Measurements from ENCODE around the gene PHRF1.

Gene PHRF1

DNA sequence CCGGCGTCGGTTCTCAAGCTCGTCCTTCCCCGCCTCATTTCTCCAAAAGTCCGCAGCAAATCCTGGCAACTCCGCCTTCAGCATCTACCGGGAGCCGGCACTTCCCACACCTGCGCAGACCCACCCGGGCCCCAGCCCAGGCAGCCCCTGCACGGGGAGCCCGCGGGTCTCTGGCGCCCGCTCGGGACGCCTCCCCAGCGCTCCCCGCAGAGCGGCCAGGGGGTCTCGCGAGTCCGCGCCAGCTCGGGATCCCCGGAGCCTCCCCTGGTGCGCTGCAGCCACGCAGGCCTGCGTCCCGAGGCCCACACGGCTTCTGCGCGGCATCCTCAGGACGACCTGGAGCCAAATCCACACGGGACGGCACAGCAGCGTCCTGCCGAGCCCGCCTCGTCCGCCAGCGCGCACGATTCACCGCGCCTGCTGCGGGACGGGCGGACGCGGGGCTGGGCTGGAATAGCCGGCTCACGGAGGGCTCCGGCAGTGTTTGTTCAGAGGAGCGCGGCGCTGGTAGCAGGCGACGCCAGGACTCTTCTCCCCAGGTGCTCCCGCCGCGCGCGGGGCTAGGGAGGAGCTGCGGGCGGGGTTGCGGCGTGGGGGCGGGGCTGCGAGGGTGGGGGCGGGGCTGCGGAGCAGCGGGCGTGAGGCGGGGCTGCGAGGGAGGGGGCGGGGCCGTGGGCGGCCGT is 816 bp upstream of the PHRF1 start:
- no peak for DNase-seq

DNA sequence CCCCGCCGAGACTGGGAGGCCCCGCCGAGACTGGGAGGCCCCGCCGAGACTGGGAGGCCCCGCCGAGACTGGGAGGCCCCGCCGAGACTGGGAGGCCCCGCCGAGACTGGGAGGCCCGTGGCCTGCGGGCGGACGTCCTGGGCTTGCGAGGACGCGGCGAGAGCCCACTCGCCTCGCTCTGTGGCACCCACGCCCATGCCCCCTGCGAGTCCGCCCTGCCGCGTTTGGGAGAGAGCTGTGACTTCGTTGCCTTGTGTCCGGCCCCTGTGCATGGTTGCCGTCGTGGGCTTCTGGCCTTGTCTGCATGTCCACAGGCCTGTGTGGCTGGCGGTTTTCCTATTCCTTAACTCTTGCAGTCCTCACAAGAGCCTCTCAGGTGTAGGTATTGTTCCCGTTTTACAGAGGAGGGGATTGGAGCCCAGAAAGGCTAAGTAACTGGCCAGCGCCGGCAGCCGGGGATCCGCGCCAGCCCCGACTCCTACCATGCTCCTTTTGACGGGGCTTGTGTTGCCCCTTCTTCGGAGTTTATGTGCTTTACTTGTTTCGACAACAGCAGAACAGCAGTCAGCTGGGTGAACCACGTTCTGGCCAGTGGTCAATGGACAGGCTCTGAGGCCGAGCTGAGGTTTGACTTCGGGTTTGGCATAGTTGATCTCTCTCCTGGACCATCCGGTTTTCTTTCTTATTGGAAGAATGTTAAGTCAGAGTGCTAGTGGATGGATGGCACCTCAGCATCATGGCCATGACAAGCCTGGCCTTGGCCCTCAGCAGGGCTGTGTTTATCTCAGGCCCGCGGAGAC is 741 bp downstream of the PHRF1 start:
- DNase-seq: no peak

DNA sequence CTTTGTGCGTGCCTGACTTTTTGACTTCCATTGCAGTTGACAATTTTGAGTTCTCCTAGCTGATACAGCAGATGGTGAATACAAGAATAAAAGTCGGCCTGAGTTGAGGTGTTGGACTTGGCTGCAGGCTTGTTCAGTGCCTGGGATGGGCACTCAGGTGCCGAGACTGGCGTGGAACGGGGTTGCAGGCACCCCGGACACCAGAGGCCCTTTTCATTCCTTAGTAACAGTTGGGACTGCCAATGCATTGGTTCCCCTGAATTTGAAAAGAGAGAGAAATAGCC is 1.3 kb downstream of the PHRF1 start:
- no peak for DNase-seq

- DNase-seq: no peak
These were observed 2.2 kb downstream of the PHRF1 start for GRCh38 chr11:578276-579035.

DNA sequence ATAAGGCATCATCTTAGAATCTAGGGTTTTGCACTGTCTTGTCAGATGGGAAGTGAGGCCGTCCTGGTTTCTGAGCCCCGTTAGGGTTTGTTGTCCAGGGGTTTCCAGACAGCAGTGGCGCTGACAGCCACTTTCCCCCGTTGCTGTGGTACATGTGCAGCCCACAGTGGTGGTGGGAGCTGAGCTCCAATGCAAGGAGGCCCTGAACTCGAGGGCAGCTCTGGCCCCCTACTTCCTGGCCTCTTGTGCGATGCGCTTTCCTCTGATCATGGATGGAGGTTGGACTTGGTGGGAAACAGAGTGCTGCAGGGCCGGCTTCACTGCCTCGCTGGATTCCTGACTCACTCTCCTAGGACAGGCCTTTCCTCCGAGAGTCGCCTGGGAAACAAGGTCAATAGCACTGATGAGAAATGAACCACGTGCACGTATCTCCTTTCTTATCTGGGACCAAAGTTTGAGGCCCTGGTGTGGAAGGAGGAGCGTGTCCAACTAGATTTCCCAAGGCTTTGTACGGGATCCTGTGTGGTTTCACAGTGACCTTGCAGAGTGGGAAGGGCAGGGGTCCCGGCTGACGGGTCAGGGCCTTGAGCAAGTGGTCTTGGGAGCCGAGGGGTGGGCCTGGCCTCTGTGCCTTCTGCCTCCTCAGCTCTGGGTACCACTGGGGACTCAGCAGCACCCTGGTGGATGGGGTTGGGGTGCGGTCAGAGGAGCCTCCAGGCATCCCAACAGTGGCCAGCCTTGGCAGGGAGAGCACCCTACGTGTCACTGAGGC is 3.7 kb downstream of the PHRF1 start:
- no peak for DNase-seq

DNA sequence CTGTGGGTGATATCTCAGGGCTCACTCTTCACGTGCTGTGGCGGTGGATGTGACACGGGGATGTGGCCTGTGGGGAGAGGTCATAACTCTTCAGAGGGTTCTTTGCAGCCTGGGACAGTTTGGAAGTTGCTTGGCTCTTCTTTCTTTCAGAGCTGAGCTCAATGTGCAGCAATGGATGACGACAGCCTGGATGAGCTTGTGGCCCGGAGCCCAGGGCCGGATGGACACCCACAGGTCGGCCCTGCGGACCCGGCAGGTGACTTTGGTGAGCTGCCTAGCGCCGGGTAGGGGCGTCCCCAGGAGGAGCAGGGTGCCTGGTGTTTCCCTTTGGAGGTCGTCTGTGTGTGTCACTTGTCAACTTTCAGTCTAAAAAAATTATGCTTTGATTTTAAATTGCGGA is 5.1 kb downstream of the PHRF1 start:
- no peak for DNase-seq

DNA sequence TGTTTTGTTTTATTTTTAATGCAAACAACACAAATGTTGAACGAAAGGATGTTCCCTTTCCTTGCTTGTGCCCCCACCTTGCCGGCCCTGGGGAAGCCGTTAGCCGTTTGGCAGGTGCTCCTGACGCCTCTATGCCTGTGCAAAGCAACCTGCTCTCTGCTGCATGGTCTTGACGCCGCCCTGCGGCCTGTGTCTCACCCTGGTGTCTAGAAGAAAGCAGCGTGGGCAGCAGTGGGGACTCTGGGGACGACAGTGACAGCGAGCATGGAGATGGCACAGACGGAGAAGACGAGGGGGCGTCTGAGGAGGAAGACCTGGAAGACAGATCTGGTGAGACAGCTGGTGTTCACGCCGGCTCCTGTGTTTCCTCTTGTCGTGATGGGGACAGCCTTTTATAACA is 5.5 kb downstream of the PHRF1 start:
- no peak for DNase-seq

DNA sequence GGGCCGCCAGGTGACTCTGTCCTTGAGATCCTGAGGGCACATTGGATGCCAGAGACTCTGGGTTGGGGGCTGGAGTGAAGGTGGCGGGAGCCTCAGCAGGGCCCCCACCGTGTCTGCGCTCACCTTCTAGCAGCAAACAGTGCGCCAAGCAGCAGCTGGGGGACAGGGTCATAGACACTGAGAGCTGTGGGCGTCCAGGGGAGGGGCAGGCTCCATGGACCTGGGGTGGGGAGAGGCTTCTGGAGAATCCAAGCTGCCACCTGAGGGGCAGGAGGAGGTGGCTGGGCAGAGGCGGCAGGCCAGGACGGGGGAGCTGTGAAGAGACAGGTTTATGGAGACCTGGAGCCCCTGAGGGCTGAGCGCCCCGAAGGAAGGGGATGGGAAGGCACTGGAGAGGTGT is 8.0 kb downstream of the PHRF1 start:
- no peak for DNase-seq

GRCh38 chr11:586376-587316 is 10.4 kb downstream of the PHRF1 start:
- no peak for DNase-seq

DNA sequence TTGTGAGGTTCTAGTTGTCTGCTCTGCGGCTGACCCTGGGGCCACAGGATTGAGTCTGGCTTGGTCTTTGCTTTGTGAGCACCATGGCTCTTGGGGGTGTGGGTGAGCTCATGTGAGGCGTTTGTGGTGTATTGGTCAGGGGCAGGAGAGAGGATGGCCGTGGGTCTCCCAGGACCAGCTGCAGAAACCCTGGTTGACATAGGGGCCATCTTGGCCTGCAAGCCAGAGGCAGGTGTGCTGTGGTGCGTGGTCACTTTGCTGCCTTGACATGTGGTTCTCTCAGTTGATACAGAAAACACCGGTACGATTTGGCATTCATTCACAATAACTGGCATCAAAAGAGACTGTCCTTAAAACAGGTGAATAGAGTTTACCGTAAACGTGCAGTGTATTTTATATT is 11.3 kb downstream of the PHRF1 start:
- DNase-seq: no peak

GRCh38 chr11:587978-588380 is 11.7 kb downstream of the PHRF1 start:
- DNase-seq: no peak

DNA sequence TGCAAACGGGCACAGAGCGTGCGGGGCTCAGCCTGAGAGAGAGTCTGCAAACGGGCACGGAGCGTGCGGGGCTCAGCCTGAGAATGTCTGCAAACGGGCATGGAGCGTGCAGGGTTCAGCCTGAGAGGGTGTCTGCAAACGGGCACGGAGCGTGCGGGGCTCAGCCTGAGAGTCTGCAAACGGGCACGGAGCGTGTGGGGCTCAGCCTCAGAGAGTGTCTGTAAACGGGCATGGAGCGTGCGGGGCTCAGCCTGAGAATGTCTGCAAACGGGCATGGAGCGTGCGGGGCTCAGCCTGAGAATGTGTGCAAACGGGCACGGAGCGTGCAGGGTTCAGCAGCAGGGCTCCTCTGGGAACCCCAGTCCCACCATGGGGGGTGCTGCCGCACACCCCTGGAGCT is 13.5 kb downstream of the PHRF1 start:
- DNase-seq: no peak

- DNase-seq: no peak
These were observed 14.7 kb downstream of the PHRF1 start for GRCh38 chr11:590997-591396.

- no peak for DNase-seq
These were observed 16.2 kb downstream of the PHRF1 start for GRCh38 chr11:592501-592900.

GRCh38 chr11:592918-593317 is 16.6 kb downstream of the PHRF1 start:
- DNase-seq: no peak

DNA sequence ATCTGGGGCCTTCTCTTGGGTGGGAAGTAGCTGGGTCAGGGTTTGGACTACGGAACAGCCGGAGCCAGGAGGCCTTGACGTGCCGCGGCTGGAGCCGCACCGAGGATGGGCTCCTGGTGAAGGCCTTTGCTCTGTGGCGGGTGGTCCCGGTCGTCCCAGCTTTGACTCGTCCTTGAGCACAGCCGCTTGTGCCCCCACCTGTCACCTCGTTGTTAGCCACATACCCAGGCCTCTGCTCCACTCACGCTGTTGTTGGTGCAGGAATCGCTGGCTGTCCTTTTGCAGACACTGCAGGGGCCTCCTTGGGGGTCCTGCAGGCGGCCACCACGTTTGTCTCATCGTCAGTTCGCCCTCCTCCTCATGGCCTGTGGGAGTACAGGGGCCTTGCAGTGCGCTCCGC is 17.1 kb downstream of the PHRF1 start:
- DNase-seq: no peak

DNA sequence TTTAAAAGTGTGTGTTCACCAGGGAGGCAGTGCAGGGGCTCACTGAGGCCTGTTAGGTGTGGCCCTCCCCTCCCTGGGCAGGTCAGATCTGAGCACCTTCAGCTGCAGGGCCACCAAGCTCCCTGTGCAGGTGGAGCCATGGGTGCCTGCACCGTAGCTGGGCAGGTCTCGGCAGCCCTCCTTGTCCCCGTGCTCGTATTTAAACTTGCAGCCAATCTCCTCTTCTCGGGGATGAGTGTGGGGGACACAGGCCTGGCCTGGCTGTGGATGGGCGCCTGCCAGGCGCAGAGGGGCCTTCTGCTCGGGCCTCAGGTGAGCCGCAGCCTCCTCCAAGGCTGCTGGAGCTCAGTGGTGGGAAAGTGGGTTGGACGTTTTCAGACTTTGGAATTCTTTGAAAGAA is 19.1 kb downstream of the PHRF1 start:
- no peak for DNase-seq

GRCh38 chr11:596374-596773 is 20.1 kb downstream of the PHRF1 start:
- DNase-seq: no peak

DNA sequence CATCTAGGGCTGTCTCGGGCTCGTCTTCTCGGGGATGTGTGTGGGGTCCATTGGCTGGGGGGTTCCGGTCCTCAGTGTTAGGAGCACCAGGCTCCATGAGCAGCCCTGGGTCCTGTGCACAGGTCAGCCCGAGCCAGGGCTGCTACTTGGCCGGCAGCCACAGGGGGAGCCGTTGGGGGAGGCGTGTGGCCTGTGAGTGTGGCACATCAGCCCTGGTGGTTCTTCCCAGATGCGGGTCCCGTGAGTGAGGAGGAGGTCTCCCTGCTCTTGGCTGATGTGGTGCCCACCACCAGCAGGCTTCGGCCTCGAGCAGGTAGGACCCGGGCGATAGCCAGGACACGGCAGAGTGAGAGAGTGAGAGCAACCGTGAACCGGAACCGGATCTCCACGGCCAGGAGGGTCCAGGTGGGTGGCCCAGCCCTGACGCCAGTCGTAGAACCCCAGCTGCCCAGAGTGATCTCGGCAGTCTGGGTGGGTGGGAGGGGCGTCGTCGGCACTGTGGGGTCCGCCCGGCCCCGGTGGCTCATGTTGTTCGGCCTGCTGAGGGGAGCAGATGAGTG is 21.0 kb downstream of the PHRF1 start:
- DNase-seq: no peak

GRCh38 chr11:598005-598680 is 21.9 kb downstream of the PHRF1 start:
- DNase-seq: no peak

- DNase-seq: no peak
These were observed 25.4 kb downstream of the PHRF1 start for GRCh38 chr11:601573-602245.
